IMR-90 (cell line): ENCODE results near the gene DIRAS3. TPM values are rescaled to one million over a fixed set of nuclear protein-coding genes. Genes with fewer than 3 reads are reported as not detected.

Experiments used
- ATAC-seq: fragments of 200-7000 bp; cut with Tn5 transposase; 2 replicates; pipeline ENCODE4 v1.9.1; 2020; ENCODE audit warnings: low read depth, mild to moderate bottlenecking, moderate library complexity
- BruUV-seq: library from RNA; stranded (reverse); fragments of 400-500 nt; replicated peaks from 2 replicates; lab custom pipeline; 2021; lab: Mats Ljungman, UMichigan
- CTCF ChIA-PET: fragments of 300-600 bp; formaldehyde crosslinking; extraction: SDS; loops from one replicate; lab custom pipeline; 2021; ENCODE audit warnings: antibody characterized with exemption; lab: Yijun Ruan, JAX
- POLR2A ChIA-PET: fragments of 300-600 bp; sonication (Branson Sonifier 250); formaldehyde crosslinking; loops from one replicate; lab custom pipeline; 2022; ENCODE audit warnings: antibody characterized with exemption; ENCODE audit not compliant: unreplicated experiment; lab: Charles Lee
- DNase-seq: peaks from one replicate; pipeline ENCODE4 v3.0.0; 2013
- H2AFZ ChIP-seq: replicated peaks from 2 replicates; pipeline ENCODE3; 2013; ENCODE audit warnings: low read length, mild to moderate bottlenecking; ENCODE audit not compliant: poor library complexity
- H2AK5ac ChIP-seq: 2 replicates; pipeline ENCODE4 v1.6.1; 2013; ENCODE audit warnings: low read depth, low read length, inconsistent platforms
- H2AK9ac ChIP-seq: replicated peaks from 2 replicates; pipeline ENCODE3; 2013; ENCODE audit warnings: mild to moderate bottlenecking, low read depth, low read length, moderate library complexity; ENCODE audit not compliant: poor library complexity
- H2BK120ac ChIP-seq: 2 replicates; pipeline ENCODE4 v1.6.1; 2013; ENCODE audit warnings: low read depth, low read length, inconsistent platforms
- H2BK15ac ChIP-seq: 3 replicates; pipeline ENCODE4 v1.6.1; 2013; ENCODE audit warnings: low read depth, low read length, inconsistent platforms
- H2BK20ac ChIP-seq: 2 replicates; pipeline ENCODE4 v1.6.1; 2013; ENCODE audit warnings: low read depth, mild to moderate bottlenecking, inconsistent platforms, low read length, moderate library complexity
- H2BK5ac ChIP-seq: 2 replicates; pipeline ENCODE4 v1.6.1; 2013; ENCODE audit warnings: mild to moderate bottlenecking, low read depth, low read length, inconsistent platforms; ENCODE audit not compliant: poor library complexity, severe bottlenecking
- H3K14ac ChIP-seq: replicated peaks from 2 replicates; pipeline ENCODE4 v1.6.1; 2013; ENCODE audit warnings: low read depth, low read length, inconsistent platforms
- H3K18ac ChIP-seq: 2 replicates; pipeline ENCODE4 v1.6.1; 2013; ENCODE audit warnings: low read depth, low read length, control low read depth
- H3K23ac ChIP-seq: 2 replicates; pipeline ENCODE4 v1.6.1; 2013; ENCODE audit warnings: low read depth, low read length, inconsistent platforms
- H3K27ac ChIP-seq: 2 replicates; pipeline ENCODE4 v1.5.1; 2013; ENCODE audit warnings: mild to moderate bottlenecking, control low read depth, low read length; ENCODE audit not compliant: insufficient read depth
- H3K27me3 ChIP-seq: 2 replicates; pipeline ENCODE4 v1.6.1; 2013; ENCODE audit warnings: low read length; ENCODE audit not compliant: control insufficient read depth, insufficient read depth
- H3K36me3 ChIP-seq: 2 replicates; pipeline ENCODE4 v1.6.1; 2013; ENCODE audit warnings: low read length, mixed read lengths; ENCODE audit not compliant: control insufficient read depth, insufficient read depth
- H3K4ac ChIP-seq: 2 replicates; pipeline ENCODE4 v1.6.1; 2013; ENCODE audit warnings: low read depth, low read length, inconsistent platforms
- H3K4me1 ChIP-seq: 2 replicates; pipeline ENCODE4 v1.6.1; 2013; ENCODE audit warnings: low read length, mixed read lengths; ENCODE audit not compliant: control insufficient read depth, insufficient read depth
- H3K4me2 ChIP-seq: 2 replicates; pipeline ENCODE4 v1.6.1; 2013; ENCODE audit warnings: low read depth, mild to moderate bottlenecking, control low read depth, low read length, moderate library complexity
- H3K4me3 ChIP-seq: 2 replicates; pipeline ENCODE4 v1.5.1; 2013; ENCODE audit warnings: low read depth, mild to moderate bottlenecking, control low read depth, low read length, moderate library complexity; ENCODE audit not compliant: insufficient read depth
- H3K56ac ChIP-seq: 2 replicates; pipeline ENCODE4 v1.6.1; 2013; ENCODE audit warnings: low read length, inconsistent platforms; ENCODE audit not compliant: insufficient read depth; ENCODE audit errors: extremely low read depth
- H3K79me1 ChIP-seq, 2 experiments: 2 replicates each; pipeline ENCODE4 v1.6.1; 2013; ENCODE audit warnings: low read length in 2 of 2, inconsistent platforms in 1 of 2, low read depth in 1 of 2
- H3K9ac ChIP-seq: 2 replicates; pipeline ENCODE4 v1.6.1; 2013; ENCODE audit warnings: low read depth, low read length, control low read depth
- H3K9me1 ChIP-seq: 2 replicates; pipeline ENCODE4 v1.6.1; 2013; ENCODE audit warnings: low read length, inconsistent platforms; ENCODE audit not compliant: insufficient read depth
- H3K9me3 ChIP-seq: 2 replicates; pipeline ENCODE4 v1.6.1; 2013; ENCODE audit warnings: low read length; ENCODE audit not compliant: control insufficient read depth, insufficient read depth
- H4K20me1 ChIP-seq: 2 replicates; pipeline ENCODE4 v1.6.1; 2013; ENCODE audit warnings: low read length, inconsistent platforms; ENCODE audit not compliant: insufficient read depth
- H4K5ac ChIP-seq: 2 replicates; pipeline ENCODE4 v1.6.1; 2013; ENCODE audit warnings: mild to moderate bottlenecking, low read depth, low read length, control low read depth
- H4K8ac ChIP-seq, 2 experiments: 2 replicates each; pipeline ENCODE4 v1.6.1; 2013; ENCODE audit warnings: low read depth in 2 of 2, low read length in 2 of 2, control low read depth in 1 of 2, inconsistent platforms in 1 of 2
- H4K91ac ChIP-seq: 2 replicates; pipeline ENCODE4 v1.6.1; 2013; ENCODE audit warnings: low read depth, low read length, inconsistent platforms; ENCODE audit not compliant: insufficient read depth
- CEBPB ChIP-seq: IDR thresholded peaks from 2 replicates; pipeline ENCODE4 v1.6.1; 2012; ENCODE audit warnings: low read depth, low read length, improper control_type of control experiment
- CHD1 ChIP-seq: IDR thresholded peaks from 2 replicates; pipeline ENCODE4 v1.6.1; 2012; ENCODE audit warnings: low read depth, low read length, improper control_type of control experiment
- FOS ChIP-seq: fragments of 150-350 bp; IDR thresholded peaks from 2 replicates; pipeline ENCODE4 v1.6.1; 2016; ENCODE audit warnings: low read depth, low read length
- MAZ ChIP-seq: IDR thresholded peaks from 2 replicates; pipeline ENCODE4 v1.6.1; 2012; ENCODE audit warnings: low read depth, mild to moderate bottlenecking, low read length, improper control_type of control experiment, moderate library complexity, borderline replicate concordance
- NFE2L2 ChIP-seq: fragments of 150-350 bp; IDR thresholded peaks from 2 replicates; pipeline ENCODE4 v1.6.1; 2016; ENCODE audit warnings: low read depth, mild to moderate bottlenecking, low read length
- RAD21 ChIP-seq: IDR thresholded peaks from 2 replicates; pipeline ENCODE4 v1.6.1; 2012; ENCODE audit warnings: low read length, improper control_type of control experiment
- RCOR1 ChIP-seq: IDR thresholded peaks from 2 replicates; pipeline ENCODE4 v1.6.1; 2012; ENCODE audit warnings: mild to moderate bottlenecking, low read length, improper control_type of control experiment; ENCODE audit not compliant: insufficient replicate concordance
- RFX5 ChIP-seq: IDR thresholded peaks from 2 replicates; pipeline ENCODE4 v1.8.0; 2012; ENCODE audit warnings: low read depth, mild to moderate bottlenecking, low read length, moderate library complexity
- SMC3 ChIP-seq: fragments of 150-350 bp; IDR thresholded peaks from 2 replicates; pipeline ENCODE4 v1.6.1; 2016; ENCODE audit warnings: low read depth, mild to moderate bottlenecking, antibody characterized with exemption, low read length, moderate library complexity
- WGBS, 2 experiments: methylation state at CpG; one replicate each; pipeline versions ENCODE4 v1.1.5 to v1.1.7; 2013; ENCODE audit warnings: missing lambda C conversion rate in 2 of 2; ENCODE audit not compliant: insufficient read length in 1 of 2; ENCODE audit errors: extremely low coverage in 2 of 2; 5-methylcytosine and 5-hydroxymethylcytosine counted together
- dilution Hi-C: fragments of 300-500 bp; cut with HindIII; formaldehyde crosslinking; loops from one replicate; pipeline ENCODE4 v1.14.3; 2018; ENCODE audit warnings: low sequenced_read_pairs; ENCODE audit not compliant: unreplicated experiment
- in situ Hi-C: fragments of 300-500 bp; cut with MboI; formaldehyde crosslinking; loops from 3 replicates; pipeline ENCODE4 v1.14.3; 2019; ENCODE audit warnings: low sequenced_read_pairs, inconsistent platforms, mixed read lengths
- intact Hi-C: fragments of 100-400 bp; cut with micrococcal nuclease; formaldehyde crosslinking; loops from 2 replicates; pipeline ENCODE4 v1.10.0; 2022
- polyA plus RNA-seq, 3 experiments: library from polyadenylated mRNA; depleted of rRNA; stranded (reverse); fragments of >200 nt; gene quantifications; 2 replicates each; pipeline ENCODE4 v1.2.3, GENCODE V29; 2012; ENCODE audit warnings: low replicate concordance in 1 of 3
- total RNA-seq: library from RNA; depleted of rRNA; stranded (reverse); fragments of >200 nt; gene quantifications from 2 replicates; pipeline ENCODE4 v1.2.3, GENCODE V29; 2012
- TF ChIP-seq, protein P1 (sequence below): fragments of 150-350 bp; IDR thresholded peaks from 2 replicates; pipeline ENCODE4 v1.6.1; 2017; ENCODE audit warnings: mild to moderate bottlenecking, antibody characterized with exemption, low read length, low read depth
- TF ChIP-seq, protein P2 (sequence below): conservative IDR thresholded peaks from 2 replicates; pipeline ENCODE4 v1.5.1; 2012; ENCODE audit warnings: mild to moderate bottlenecking, low read depth, low read length, improper control_type of control experiment
- TF ChIP-seq, protein P3 (sequence below): fragments of 150-350 bp; IDR thresholded peaks from 2 replicates; pipeline ENCODE4 v1.6.1; 2016; ENCODE audit warnings: low read depth, mild to moderate bottlenecking, low read length, moderate library complexity, borderline replicate concordance

Gene DIRAS3
- total and polyA plus RNA-seq, 2 of the 4 experiments (the other 2 are of a cell fraction), result 8.6 to 14.6 TPM

DNA sequence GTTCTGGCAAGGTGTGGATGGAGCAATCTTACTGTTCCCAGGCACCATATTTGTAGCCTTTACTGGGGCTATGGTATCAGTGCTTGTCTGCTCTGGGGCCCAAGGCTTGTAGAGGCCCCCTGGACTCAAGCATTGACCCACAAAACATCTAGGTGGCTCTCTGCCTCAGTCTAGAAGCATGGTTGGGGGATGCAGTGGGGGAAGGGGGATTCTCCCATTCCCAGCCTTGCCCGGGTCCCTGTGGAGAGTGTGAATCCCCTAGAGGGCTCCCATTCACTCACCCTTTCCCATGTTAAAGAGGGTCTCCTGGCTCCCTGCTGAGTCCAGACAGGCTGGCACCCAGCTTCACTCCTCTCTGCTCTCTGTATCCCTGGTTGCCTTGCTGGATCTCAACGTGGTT is 28.2 kb upstream of the DIRAS3 start:
- ChIA-PET POLR2A (no interaction called here), CTCF (no interaction called here)
- Histone ChIP-seq H4K91ac (no peak overlapping the region), H3K9me3 (no peaks in the 10 kb centered on the region), H2BK5ac (no peak overlapping the region), H3K9ac (no peak overlapping the region), H3K4me1 (no peaks in the 10 kb centered on the region), H4K8ac (no peak overlapping the region), H2AFZ (no peak overlapping the region), H2BK15ac (no peak overlapping the region), H3K18ac (no peak overlapping the region), H2BK120ac (no peak overlapping the region), H3K14ac (no peak overlapping the region), H3K79me1 (no peaks in the 10 kb centered on the region), H2AK5ac (no peak overlapping the region), H3K9me1 (no peaks in the 10 kb centered on the region), H3K23ac (no peak overlapping the region), H3K4ac (no peak overlapping the region), H3K36me3 (no peaks in the 10 kb centered on the region), H2AK9ac (no peak overlapping the region), H3K27me3 (no peaks in the 10 kb centered on the region), H3K56ac (no peak overlapping the region), H4K20me1 (no peaks in the 10 kb centered on the region), H3K27ac (no peak overlapping the region), H4K5ac (no peak overlapping the region), H3K4me3 (no peak overlapping the region), H3K4me2 (no peak overlapping the region), H2BK20ac (no peak overlapping the region)
- TF ChIP-seq RCOR1 (no peak), SMC3 (no peak), CHD1 (no peak), MAZ (no peak), CEBPB (no peak), FOS (no peak), RAD21 (no peak), NFE2L2 (no peak), RFX5 (no peak)
- TF ChIP-seq, protein P1, sequence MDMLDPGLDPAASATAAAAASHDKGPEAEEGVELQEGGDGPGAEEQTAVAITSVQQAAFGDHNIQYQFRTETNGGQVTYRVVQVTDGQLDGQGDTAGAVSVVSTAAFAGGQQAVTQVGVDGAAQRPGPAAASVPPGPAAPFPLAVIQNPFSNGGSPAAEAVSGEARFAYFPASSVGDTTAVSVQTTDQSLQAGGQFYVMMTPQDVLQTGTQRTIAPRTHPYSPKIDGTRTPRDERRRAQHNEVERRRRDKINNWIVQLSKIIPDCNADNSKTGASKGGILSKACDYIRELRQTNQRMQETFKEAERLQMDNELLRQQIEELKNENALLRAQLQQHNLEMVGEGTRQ, result no peak
- TF ChIP-seq, protein P2, sequence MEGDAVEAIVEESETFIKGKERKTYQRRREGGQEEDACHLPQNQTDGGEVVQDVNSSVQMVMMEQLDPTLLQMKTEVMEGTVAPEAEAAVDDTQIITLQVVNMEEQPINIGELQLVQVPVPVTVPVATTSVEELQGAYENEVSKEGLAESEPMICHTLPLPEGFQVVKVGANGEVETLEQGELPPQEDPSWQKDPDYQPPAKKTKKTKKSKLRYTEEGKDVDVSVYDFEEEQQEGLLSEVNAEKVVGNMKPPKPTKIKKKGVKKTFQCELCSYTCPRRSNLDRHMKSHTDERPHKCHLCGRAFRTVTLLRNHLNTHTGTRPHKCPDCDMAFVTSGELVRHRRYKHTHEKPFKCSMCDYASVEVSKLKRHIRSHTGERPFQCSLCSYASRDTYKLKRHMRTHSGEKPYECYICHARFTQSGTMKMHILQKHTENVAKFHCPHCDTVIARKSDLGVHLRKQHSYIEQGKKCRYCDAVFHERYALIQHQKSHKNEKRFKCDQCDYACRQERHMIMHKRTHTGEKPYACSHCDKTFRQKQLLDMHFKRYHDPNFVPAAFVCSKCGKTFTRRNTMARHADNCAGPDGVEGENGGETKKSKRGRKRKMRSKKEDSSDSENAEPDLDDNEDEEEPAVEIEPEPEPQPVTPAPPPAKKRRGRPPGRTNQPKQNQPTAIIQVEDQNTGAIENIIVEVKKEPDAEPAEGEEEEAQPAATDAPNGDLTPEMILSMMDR, result no peak
- TF ChIP-seq, protein P3, sequence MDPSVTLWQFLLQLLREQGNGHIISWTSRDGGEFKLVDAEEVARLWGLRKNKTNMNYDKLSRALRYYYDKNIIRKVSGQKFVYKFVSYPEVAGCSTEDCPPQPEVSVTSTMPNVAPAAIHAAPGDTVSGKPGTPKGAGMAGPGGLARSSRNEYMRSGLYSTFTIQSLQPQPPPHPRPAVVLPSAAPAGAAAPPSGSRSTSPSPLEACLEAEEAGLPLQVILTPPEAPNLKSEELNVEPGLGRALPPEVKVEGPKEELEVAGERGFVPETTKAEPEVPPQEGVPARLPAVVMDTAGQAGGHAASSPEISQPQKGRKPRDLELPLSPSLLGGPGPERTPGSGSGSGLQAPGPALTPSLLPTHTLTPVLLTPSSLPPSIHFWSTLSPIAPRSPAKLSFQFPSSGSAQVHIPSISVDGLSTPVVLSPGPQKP, result no peak
- DNase-seq (no peak), ATAC-seq (no peak)
- BruUV-seq, result no TSS peak
- intact Hi-C loops, result no loop called here
- in situ Hi-C loops, result no loop called here
- dilution Hi-C loops, result no loop called here
- 50% methylated on average over 1 of the region's 2 CpGs; no CpG with 5 or more reads in 1 of the 2 experiments for whole genome bisulfite sequencing, 2 experiments
